Esophagus squamous epithelium (tissue), 5 donors: ENCODE results near the gene IVD. TPM values are rescaled to one million over a fixed set of nuclear protein-coding genes. Genes with fewer than 3 reads are reported as not detected.
A peak's percentile ranks its signal among the peaks of the same experiment; 100 is the strongest.

Source experiments
- DNase-seq: peaks from one replicate; lab custom pipeline; 2025; lab: John Stamatoyannopoulos, UW
- H3K27ac ChIP-seq, 4 donors: fragments of 200-600 bp; sonication (generic); one replicate each; pipeline ENCODE4 v1.5.1; 2016 to 2019; ENCODE audit warnings: mild to moderate bottlenecking in 1 of 4
- H3K27me3 ChIP-seq, 4 donors: fragments of 200-600 bp; sonication (generic); 1 replicate in 3 of 4; 2 replicates in 1 of 4; pipeline versions ENCODE4 v1.5.1 to v1.6.0; 2017 to 2021; ENCODE audit warnings: antibody characterized with exemption in 1 of 4
- H3K36me3 ChIP-seq, 3 donors: fragments of 200-600 bp; sonication (generic); one replicate each; pipeline ENCODE4 v1.5.1; 2016 to 2019
- H3K4me1 ChIP-seq, 3 donors: fragments of 200-600 bp; sonication (generic); one replicate each; pipeline ENCODE4 v1.5.1; 2017 to 2019
- H3K4me3 ChIP-seq, 4 donors: fragments of 200-600 bp; sonication (generic); 1 replicate in 3 of 4; 2 replicates in 1 of 4; pipeline ENCODE4 v1.5.1; 2016 to 2019; ENCODE audit warnings: mild to moderate bottlenecking in 2 of 4, moderate library complexity in 1 of 4
- H3K9me3 ChIP-seq, 3 donors: fragments of 200-600 bp; sonication (generic); one replicate each; pipeline ENCODE4 v1.5.1; 2016 to 2019
- POLR2A ChIP-seq, 4 donors: fragments of 450-650 bp; IDR thresholded peaks; one replicate each; pipeline ENCODE4 v1.6.1; 2017; ENCODE audit warnings: antibody characterized with exemption in 4 of 4, mild to moderate bottlenecking in 4 of 4, moderate library complexity in 3 of 4
- WGBS, 2 donors: methylation state at CpG; one replicate each; pipeline ENCODE4 v1.1.5; 2018; 5-methylcytosine and 5-hydroxymethylcytosine counted together
- intact Hi-C: fragments of 100-400 bp; cut with DNase I; formaldehyde crosslinking; loops from one replicate; pipeline ENCODE4 v1.15.0; 2022
- total RNA-seq, 4 donors: library from RNA; depleted of rRNA; stranded (reverse); fragments of >200 nt; gene quantifications; one replicate each; pipeline ENCODE4 v1.1.0, GENCODE V29; 2016
- TF ChIP-seq, protein P1 (sequence below), 6 experiments: fragments of 450-650 bp in 4 of 6; fragments of 200-600 bp in 2 of 6; sonication (generic) in 2 of 6; IDR thresholded peaks; one replicate each; pipeline ENCODE4 v1.5.1; 2016 to 2019; ENCODE audit warnings: antibody characterized with exemption in 6 of 6, mild to moderate bottlenecking in 4 of 6, moderate library complexity in 4 of 6
- donor health status: DM: yes; HTN: yes; CAD: no.

IVD gene
- total RNA-seq, 4 donors from 2014 or later = 10.7 to 42.2 (median 15.4) TPM

DNA sequence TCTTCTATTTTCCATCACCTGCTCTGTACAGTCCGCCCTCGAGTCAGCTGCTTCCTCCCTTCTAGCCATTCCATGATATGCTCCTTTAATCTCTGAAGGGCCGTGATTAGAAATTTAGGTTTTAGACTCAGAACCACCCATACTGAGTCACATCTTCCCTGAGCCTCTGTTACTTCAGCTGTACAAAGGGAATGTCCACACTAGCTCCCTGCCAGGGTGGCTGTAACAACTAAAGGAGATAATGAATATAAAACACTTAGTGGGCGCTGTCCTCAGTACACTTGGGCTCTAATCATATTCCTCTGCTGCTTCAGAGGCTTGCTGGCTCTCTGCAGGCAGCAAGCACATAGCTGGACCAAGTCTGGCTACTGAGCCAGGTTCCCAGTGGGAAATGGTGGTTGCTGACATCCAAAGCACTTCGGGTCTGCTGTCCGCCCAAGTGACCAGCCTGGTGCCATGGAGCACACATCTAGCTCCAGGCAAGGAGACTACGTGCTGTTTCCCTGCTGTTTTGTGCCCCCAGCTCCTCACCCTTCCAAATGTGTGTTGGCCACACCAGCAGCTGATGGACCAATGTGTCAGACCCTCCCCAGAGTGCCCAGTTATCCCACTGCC, 64.3 kb downstream of the IVD start:
- no peak for TF ChIP-seq POLR2A (IDR thresholded peaks at IDR 0.05)
- TF ChIP-seq, protein P1, sequence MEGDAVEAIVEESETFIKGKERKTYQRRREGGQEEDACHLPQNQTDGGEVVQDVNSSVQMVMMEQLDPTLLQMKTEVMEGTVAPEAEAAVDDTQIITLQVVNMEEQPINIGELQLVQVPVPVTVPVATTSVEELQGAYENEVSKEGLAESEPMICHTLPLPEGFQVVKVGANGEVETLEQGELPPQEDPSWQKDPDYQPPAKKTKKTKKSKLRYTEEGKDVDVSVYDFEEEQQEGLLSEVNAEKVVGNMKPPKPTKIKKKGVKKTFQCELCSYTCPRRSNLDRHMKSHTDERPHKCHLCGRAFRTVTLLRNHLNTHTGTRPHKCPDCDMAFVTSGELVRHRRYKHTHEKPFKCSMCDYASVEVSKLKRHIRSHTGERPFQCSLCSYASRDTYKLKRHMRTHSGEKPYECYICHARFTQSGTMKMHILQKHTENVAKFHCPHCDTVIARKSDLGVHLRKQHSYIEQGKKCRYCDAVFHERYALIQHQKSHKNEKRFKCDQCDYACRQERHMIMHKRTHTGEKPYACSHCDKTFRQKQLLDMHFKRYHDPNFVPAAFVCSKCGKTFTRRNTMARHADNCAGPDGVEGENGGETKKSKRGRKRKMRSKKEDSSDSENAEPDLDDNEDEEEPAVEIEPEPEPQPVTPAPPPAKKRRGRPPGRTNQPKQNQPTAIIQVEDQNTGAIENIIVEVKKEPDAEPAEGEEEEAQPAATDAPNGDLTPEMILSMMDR (IDR thresholded peaks at IDR 0.05) = no peak
- H3K36me3 ChIP-seq = peaks cover 0 to 24% (median 3%) of the 10 kb centered on the region in 3 donors
- intact Hi-C loops = no loop called here
- peaks cover 16 to 52% (median 17%) of the 10 kb centered on the region in 3 donors for H3K4me1 ChIP-seq
- no peaks in the 10 kb centered on the region for H3K27me3 ChIP-seq
- no peaks in the 10 kb centered on the region for H3K9me3 ChIP-seq
- 77 to 83% methylated on average over 5 to 6 of the region's 7 CpGs for WGBS, 2 donors
- peak overlapping the region in 3 of 4 donors; percentile 84 to 96 (median 94) for H3K27ac ChIP-seq
- H3K4me3 ChIP-seq = peak overlapping the region in 3 of 4 donors; percentile 77 to 95 (median 82)
- DNase-seq = no peak

DNA sequence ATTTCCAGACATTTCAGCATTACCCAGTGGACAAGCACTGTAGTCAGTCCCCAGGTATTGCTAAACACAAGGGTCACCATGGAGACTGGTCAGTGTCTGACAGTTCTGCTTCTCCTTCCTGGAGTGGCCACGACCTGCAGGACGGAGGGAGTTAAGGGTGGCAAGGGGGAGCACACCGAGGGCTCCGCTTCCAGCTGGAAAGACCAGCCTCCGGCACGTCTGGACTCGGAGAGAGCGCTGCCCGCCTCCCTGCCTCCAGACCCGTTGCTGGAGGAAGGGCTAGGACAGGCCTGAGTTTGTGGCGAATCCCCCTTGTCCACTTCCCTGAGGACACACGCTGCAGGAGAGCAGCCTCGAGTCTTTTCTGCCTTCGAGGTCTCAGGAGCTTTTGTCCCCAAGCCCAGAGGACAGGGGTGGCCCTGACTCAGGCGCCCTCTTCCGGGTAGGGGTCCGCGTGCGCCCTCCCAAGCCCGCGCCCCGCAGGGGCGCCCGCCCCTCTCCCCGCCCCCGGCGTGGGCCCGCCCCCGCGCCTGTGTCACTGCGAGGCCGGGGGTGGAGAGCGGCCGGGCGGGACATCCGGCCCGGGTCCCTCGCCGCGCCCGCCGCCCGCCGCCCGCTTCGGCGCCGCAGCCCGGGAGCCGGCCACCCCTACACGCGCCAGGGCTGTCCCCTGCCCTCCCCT, 65.0 kb downstream of the IVD start, which contains the start of gene CHST14:
Gene CHST14, plus strand, starts transcription at position 562 of the 682 bp plus-strand sequence. CDS start 230 bp downstream, outside the sequence.
- H3K4me1 ChIP-seq = peaks cover 16 to 45% (median 17%) of the 10 kb centered on the region in 3 donors
- H3K36me3 ChIP-seq = peaks cover 0 to 18% (median 2%) of the 10 kb centered on the region in 3 donors
- H3K27ac ChIP-seq = peak within 1 kb of the TSS; percentile 84 to 96 (median 90)
- intact Hi-C loops = no loop called here
- H3K9me3 ChIP-seq = no peaks in the 10 kb centered on the region
- 0 to 7% methylated on average over 3 to 4 of the region's 52 CpGs for WGBS, 2 donors
- H3K4me3 ChIP-seq = peak within 1 kb of the TSS; percentile 63 to 95 (median 80)
- no peaks in the 10 kb centered on the region for H3K27me3 ChIP-seq
- no peak for DNase-seq
- TF ChIP-seq, protein P1 (IDR thresholded peaks at IDR 0.05) = no peak
- no peak for TF ChIP-seq POLR2A (IDR thresholded peaks at IDR 0.05)

Other genes with a start within 250 kb of the IVD start
- gene BUB1B, start 244.7 kb upstream of the IVD start, total RNA-seq = 10 to 100 TPM in 1 of 4 donors, 1 to 10 TPM in 3; 4.1 to 22.3 (median 7.4) TPM
- 10 to 100 TPM; 31.5 to 53.5 (median 37.2) TPM for gene PAK6, start 166.7 kb upstream of the IVD start, total RNA-seq
- gene ANKRD63, start 122.7 kb upstream of the IVD start, total RNA-seq = not detected
- gene PLCB2, start 97.9 kb upstream of the IVD start, total RNA-seq = 10 to 100 TPM in 3 of 4 donors, 1 to 10 TPM in 1; 6.1 to 15.9 (median 10.4) TPM
- 10 to 100 TPM in 1 of 4 donors, 1 to 10 TPM in 3; 4.7 to 10.1 (median 8.1) TPM for gene INAFM2, start 82.1 kb upstream of the IVD start, total RNA-seq
- 10 to 100 TPM in 3 of 4 donors, 1 to 10 TPM in 1; 5.4 to 34.4 (median 15.0) TPM for gene CCDC9B, start 64.9 kb upstream of the IVD start, total RNA-seq
- gene PHGR1, start 54.8 kb upstream of the IVD start, total RNA-seq = not detected
- under 1 TPM in 2 of 4 donors, not detected in 2; under 0.01 TPM for gene DISP2, start 47.6 kb upstream of the IVD start, total RNA-seq
- 10 to 100 TPM; 11.3 to 22.0 (median 17.3) TPM for gene KNSTRN, start 23.1 kb upstream of the IVD start, total RNA-seq
- 10 to 100 TPM in 2 of 4 donors, 1 to 10 TPM in 2; 6.0 to 13.1 (median 9.8) TPM for gene BAHD1, start 35.2 kb downstream of the IVD start, total RNA-seq
- gene CHST14, start 65.2 kb downstream of the IVD start, total RNA-seq = 1 to 10 TPM; 2.9 to 7.4 (median 5.2) TPM
- gene CCDC32, start 159.2 kb downstream of the IVD start, total RNA-seq = 10 to 100 TPM in 2 of 4 donors, 1 to 10 TPM in 2; 7.3 to 27.9 (median 15.8) TPM
- 10 to 100 TPM in 1 of 4 donors, 1 to 10 TPM in 3; 4.3 to 10.3 (median 6.7) TPM for gene RPUSD2, start 163.5 kb downstream of the IVD start, total RNA-seq
- 10 to 100 TPM in 2 of 4 donors, 1 to 10 TPM in 2; 2.9 to 17.8 (median 11.0) TPM for gene KNL1, start 188.5 kb downstream of the IVD start, total RNA-seq